Nephron progenitor cell (in vitro differentiated cells): ENCODE measurements around the gene NUFIP1.

Source experiments
- DNase-seq: peaks from one replicate; pipeline ENCODE4 v3.0.0; 2021
- H3K27ac Mint-ChIP-seq: 2 replicates; pipeline ENCODE4 v1.8.0; 2021; ENCODE audit warnings: mild to moderate bottlenecking, moderate library complexity, mixed read lengths
- H3K27me3 Mint-ChIP-seq: 2 replicates; pipeline ENCODE4 v1.8.0; 2021; ENCODE audit warnings: mild to moderate bottlenecking, low read depth, mixed read lengths; ENCODE audit not compliant: poor library complexity
- H3K36me3 Mint-ChIP-seq: 2 replicates; pipeline ENCODE4 v1.8.0; 2021; ENCODE audit warnings: low read depth, mixed read lengths
- H3K4me1 Mint-ChIP-seq: 2 replicates; pipeline ENCODE4 v1.8.0; 2021; ENCODE audit warnings: mixed read lengths
- H3K4me3 Mint-ChIP-seq: 2 replicates; pipeline ENCODE4 v1.8.0; 2021; ENCODE audit warnings: mild to moderate bottlenecking, moderate library complexity, mixed read lengths
- H3K9me3 Mint-ChIP-seq: 2 replicates; pipeline ENCODE4 v1.8.0; 2021; ENCODE audit warnings: mild to moderate bottlenecking, moderate library complexity, mixed read lengths
- TF ChIP-seq, protein P1 (sequence below): fragments of 200-600 bp; sonication (generic); IDR thresholded peaks from 2 replicates; pipeline ENCODE4 v1.5.0; 2021; ENCODE audit warnings: antibody characterized with exemption

Gene NUFIP1

GRCh38 chr13:44938854-44939253 lies 50.4 kb downstream of the NUFIP1 start:
- Mint-ChIP-seq H3K36me3 (peaks cover 36% of the 10 kb centered on the region), H3K27ac (no peak overlapping the region), H3K9me3 (peaks cover 5% of the 10 kb centered on the region), H3K27me3 (no peaks in the 10 kb centered on the region), H3K4me1 (no peaks in the 10 kb centered on the region), H3K4me3 (no peak overlapping the region)
- TF ChIP-seq, protein P1, sequence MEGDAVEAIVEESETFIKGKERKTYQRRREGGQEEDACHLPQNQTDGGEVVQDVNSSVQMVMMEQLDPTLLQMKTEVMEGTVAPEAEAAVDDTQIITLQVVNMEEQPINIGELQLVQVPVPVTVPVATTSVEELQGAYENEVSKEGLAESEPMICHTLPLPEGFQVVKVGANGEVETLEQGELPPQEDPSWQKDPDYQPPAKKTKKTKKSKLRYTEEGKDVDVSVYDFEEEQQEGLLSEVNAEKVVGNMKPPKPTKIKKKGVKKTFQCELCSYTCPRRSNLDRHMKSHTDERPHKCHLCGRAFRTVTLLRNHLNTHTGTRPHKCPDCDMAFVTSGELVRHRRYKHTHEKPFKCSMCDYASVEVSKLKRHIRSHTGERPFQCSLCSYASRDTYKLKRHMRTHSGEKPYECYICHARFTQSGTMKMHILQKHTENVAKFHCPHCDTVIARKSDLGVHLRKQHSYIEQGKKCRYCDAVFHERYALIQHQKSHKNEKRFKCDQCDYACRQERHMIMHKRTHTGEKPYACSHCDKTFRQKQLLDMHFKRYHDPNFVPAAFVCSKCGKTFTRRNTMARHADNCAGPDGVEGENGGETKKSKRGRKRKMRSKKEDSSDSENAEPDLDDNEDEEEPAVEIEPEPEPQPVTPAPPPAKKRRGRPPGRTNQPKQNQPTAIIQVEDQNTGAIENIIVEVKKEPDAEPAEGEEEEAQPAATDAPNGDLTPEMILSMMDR: no peak
- no peak for DNase-seq

DNA sequence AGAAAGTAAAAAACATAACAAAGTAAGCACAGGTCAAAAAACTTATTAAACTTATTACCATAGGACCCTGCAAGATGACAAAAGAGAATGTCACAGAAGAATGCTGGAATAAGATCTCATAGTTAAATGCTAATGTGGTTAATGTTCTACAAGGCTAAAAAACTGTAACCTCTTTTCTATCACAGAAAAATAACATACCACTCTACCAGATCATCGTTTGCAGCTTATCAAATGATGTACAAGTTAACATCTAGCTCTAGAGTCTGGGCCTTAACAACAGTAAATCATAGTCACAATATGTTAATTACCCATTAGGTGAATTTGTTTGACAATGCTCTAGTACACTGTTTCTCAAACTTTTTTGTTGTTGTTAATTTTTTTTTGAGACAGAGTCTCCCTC lies 53.0 kb downstream of the NUFIP1 start:
- Mint-ChIP-seq H3K27me3 (no peaks in the 10 kb centered on the region), H3K4me3 (no peak overlapping the region), H3K27ac (no peak overlapping the region), H3K4me1 (peaks cover 9% of the 10 kb centered on the region), H3K9me3 (peaks cover 5% of the 10 kb centered on the region), H3K36me3 (peaks cover 20% of the 10 kb centered on the region)
- DNase-seq: no peak
- TF ChIP-seq, protein P1: no peak

GRCh38 chr13:44934724-44935123 lies 54.5 kb downstream of the NUFIP1 start:
- Mint-ChIP-seq H3K4me3 (no peak overlapping the region), H3K27me3 (peaks cover 3% of the 10 kb centered on the region), H3K9me3 (peaks cover 5% of the 10 kb centered on the region), H3K27ac (no peak overlapping the region), H3K36me3 (peaks cover 6% of the 10 kb centered on the region), H3K4me1 (peaks cover 21% of the 10 kb centered on the region)
- TF ChIP-seq, protein P1: no peak
- no peak for DNase-seq

GRCh38 chr13:44932850-44933251 lies 56.4 kb downstream of the NUFIP1 start:
- Mint-ChIP-seq H3K36me3 (peaks cover 6% of the 10 kb centered on the region), H3K9me3 (peaks cover 5% of the 10 kb centered on the region), H3K4me1 (peaks cover 21% of the 10 kb centered on the region), H3K27me3 (peaks cover 5% of the 10 kb centered on the region), H3K4me3 (no peak overlapping the region), H3K27ac (peak overlapping the region; percentile 3)
- no peak for DNase-seq
- TF ChIP-seq, protein P1: no peak

DNA sequence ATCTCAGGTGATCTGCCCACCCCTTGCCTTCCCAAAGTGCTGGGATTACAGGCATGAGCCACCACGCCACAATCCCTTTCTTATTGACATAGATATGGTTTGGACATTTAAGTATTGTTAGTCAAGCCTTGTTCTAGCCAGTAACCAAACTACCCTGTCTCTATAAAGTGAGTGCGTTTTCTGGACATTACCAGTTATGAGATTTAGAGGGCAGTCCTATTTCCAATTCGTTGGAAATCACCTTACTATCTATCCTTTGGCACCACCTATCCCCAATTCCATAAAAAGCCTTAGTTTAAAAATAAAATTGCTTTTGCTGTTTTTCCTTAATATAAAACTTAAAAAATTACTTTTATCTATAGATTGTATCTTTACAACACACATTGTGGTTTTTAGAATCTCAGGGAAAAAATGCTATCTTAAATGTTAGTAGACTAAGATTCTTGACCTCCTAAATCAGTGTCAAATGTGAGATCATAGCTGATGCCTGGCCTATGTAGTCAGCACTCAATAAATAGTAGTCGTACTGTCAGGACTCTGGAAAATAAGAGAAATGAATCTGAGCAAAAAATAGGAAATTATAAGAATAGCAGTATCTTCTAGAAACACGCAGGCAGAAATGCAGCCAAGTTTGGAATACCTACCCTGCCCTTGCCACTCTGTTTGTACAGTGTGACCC lies 57.0 kb downstream of the NUFIP1 start:
- Mint-ChIP-seq H3K9me3 (peaks cover 5% of the 10 kb centered on the region), H3K27me3 (peaks cover 10% of the 10 kb centered on the region), H3K4me1 (peaks cover 21% of the 10 kb centered on the region), H3K27ac (no peak overlapping the region), H3K36me3 (peaks cover 6% of the 10 kb centered on the region), H3K4me3 (no peak overlapping the region)
- DNase-seq: no peak
- TF ChIP-seq, protein P1: no peak

DNA sequence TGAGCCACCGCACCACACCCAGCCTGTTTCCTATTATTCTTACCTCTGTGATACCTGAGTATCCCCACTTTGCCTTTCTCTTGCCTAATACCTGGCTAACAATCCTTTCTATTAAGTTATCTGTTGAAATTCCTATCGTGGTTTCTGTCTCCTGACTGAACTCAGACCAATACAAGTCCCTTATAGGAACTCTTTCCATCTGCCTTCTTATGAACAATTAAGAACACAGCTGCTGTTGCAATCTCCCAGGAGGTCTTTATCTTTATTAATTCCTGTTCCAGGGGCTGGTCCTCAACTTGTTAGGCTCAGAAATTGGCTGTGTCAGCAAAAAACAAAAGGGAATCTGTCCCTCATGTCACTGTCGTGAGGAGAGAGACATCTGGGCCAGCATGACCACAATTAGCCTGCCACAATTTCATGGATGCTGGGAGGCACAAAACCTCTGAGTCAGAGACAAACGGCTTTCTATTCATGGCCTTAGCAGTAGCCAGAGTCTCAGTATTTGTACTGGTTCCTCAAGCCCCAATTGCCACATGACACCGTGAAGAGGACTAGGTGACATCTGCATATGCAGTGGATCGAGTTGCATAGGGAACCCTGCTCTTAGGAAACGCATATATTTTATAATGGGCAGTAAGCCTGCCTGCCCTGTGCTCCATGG lies 58.2 kb downstream of the NUFIP1 start:
- no peak overlapping the region for H3K27ac Mint-ChIP-seq
- H3K36me3 Mint-ChIP-seq: no peaks in the 10 kb centered on the region
- peaks cover 21% of the 10 kb centered on the region for H3K4me1 Mint-ChIP-seq
- H3K9me3 Mint-ChIP-seq: no peaks in the 10 kb centered on the region
- DNase-seq: no peak
- no peak overlapping the region for H3K4me3 Mint-ChIP-seq
- TF ChIP-seq, protein P1: no peak
- H3K27me3 Mint-ChIP-seq: peaks cover 12% of the 10 kb centered on the region
